Esophagus squamous epithelium (tissue), 5 donors: ENCODE measurements around the gene S100A10. TPM values are rescaled to one million over a fixed set of nuclear protein-coding genes. Genes with fewer than 3 reads are reported as not detected.

Experiments used
- DNase-seq: peaks from one replicate; lab custom pipeline; 2025; lab: John Stamatoyannopoulos, UW
- H3K27ac ChIP-seq, 4 donors: fragments of 200-600 bp; sonication (generic); one replicate each; pipeline ENCODE4 v1.5.1; 2016 to 2019; ENCODE audit warnings: mild to moderate bottlenecking in 1 of 4
- H3K27me3 ChIP-seq, 4 donors: fragments of 200-600 bp; sonication (generic); 1 replicate in 3 of 4; 2 replicates in 1 of 4; pipeline versions ENCODE4 v1.5.1 to v1.6.0; 2017 to 2021; ENCODE audit warnings: antibody characterized with exemption in 1 of 4
- H3K36me3 ChIP-seq, 3 donors: fragments of 200-600 bp; sonication (generic); one replicate each; pipeline ENCODE4 v1.5.1; 2016 to 2019
- H3K4me1 ChIP-seq, 3 donors: fragments of 200-600 bp; sonication (generic); one replicate each; pipeline ENCODE4 v1.5.1; 2017 to 2019
- H3K4me3 ChIP-seq, 4 donors: fragments of 200-600 bp; sonication (generic); 1 replicate in 3 of 4; 2 replicates in 1 of 4; pipeline ENCODE4 v1.5.1; 2016 to 2019; ENCODE audit warnings: mild to moderate bottlenecking in 2 of 4, moderate library complexity in 1 of 4
- H3K9me3 ChIP-seq, 3 donors: fragments of 200-600 bp; sonication (generic); one replicate each; pipeline ENCODE4 v1.5.1; 2016 to 2019
- POLR2A ChIP-seq, 4 donors: fragments of 450-650 bp; IDR thresholded peaks; one replicate each; pipeline ENCODE4 v1.6.1; 2017; ENCODE audit warnings: antibody characterized with exemption in 4 of 4, mild to moderate bottlenecking in 4 of 4, moderate library complexity in 3 of 4
- WGBS, 2 donors: methylation state at CpG; one replicate each; pipeline ENCODE4 v1.1.5; 2018; 5-methylcytosine and 5-hydroxymethylcytosine counted together
- intact Hi-C: fragments of 100-400 bp; cut with DNase I; formaldehyde crosslinking; loops from one replicate; pipeline ENCODE4 v1.15.0; 2022
- total RNA-seq, 4 donors: library from RNA; depleted of rRNA; stranded (reverse); fragments of >200 nt; gene quantifications; one replicate each; pipeline ENCODE4 v1.1.0, GENCODE V29; 2016
- TF ChIP-seq, protein P1 (sequence below), 6 experiments: fragments of 450-650 bp in 4 of 6; fragments of 200-600 bp in 2 of 6; sonication (generic) in 2 of 6; IDR thresholded peaks; one replicate each; pipeline ENCODE4 v1.5.1; 2016 to 2019; ENCODE audit warnings: antibody characterized with exemption in 6 of 6, mild to moderate bottlenecking in 4 of 6, moderate library complexity in 4 of 6
- donor health status: DM: yes; HTN: yes; CAD: no.

S100A10 gene
- total RNA-seq, 4 donors from 2014 or later, result 301 to 611 (median 447) TPM

DNA sequence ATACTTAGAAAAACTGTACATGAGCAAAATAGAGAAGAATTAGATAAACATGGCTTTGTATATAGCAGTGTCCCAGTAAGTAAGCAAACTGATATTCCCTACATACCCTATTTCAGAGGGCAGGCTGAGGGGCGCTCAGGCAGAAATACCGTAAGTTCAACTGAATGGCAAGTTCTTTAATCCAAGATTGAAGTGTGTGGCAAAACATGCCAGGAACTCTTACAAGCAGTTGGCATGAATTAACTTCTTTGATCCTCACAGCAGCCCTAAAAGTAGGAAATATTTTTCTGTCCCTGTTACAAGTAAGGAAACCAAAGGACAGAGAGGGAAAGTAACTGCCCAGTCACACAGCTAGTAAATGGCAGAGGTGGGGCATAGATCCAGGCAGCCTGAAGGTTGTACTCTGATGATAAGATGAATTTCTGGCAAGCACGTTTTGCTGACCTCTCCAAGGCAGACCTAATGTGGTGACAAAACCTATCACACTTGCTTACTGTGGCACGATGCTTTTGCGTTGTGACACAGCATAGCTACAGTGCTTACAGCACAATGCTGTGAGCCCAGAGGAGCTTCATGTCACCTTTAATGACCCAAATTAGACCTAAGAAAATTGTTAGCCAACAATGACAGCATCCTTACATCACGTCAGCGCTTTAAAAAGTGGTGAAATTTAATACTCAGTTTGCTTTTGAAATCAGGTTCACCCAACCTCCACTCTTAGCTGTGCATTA, 49.4 kb downstream of the S100A10 start:
- Histone ChIP-seq H3K4me1 (peaks cover 8 to 55% (median 46%) of the 10 kb centered on the region in 3 donors), H3K4me3 (no peak overlapping the region), H3K27me3 (no peaks in the 10 kb centered on the region), H3K9me3 (no peaks in the 10 kb centered on the region), H3K36me3 (no peaks in the 10 kb centered on the region), H3K27ac (peak overlapping the region in 3 of 4 donors; percentile 78 to 90 (median 82))
- WGBS, 2 donors, result 31 to 38% methylated on average over 6 to 7 of the region's 7 CpGs
- intact Hi-C loops, result no loop called here
- TF ChIP-seq POLR2A (IDR thresholded peaks at IDR 0.05), result no peak
- TF ChIP-seq, protein P1, sequence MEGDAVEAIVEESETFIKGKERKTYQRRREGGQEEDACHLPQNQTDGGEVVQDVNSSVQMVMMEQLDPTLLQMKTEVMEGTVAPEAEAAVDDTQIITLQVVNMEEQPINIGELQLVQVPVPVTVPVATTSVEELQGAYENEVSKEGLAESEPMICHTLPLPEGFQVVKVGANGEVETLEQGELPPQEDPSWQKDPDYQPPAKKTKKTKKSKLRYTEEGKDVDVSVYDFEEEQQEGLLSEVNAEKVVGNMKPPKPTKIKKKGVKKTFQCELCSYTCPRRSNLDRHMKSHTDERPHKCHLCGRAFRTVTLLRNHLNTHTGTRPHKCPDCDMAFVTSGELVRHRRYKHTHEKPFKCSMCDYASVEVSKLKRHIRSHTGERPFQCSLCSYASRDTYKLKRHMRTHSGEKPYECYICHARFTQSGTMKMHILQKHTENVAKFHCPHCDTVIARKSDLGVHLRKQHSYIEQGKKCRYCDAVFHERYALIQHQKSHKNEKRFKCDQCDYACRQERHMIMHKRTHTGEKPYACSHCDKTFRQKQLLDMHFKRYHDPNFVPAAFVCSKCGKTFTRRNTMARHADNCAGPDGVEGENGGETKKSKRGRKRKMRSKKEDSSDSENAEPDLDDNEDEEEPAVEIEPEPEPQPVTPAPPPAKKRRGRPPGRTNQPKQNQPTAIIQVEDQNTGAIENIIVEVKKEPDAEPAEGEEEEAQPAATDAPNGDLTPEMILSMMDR (IDR thresholded peaks at IDR 0.05), result no peak
- DNase-seq, result no peak

DNA sequence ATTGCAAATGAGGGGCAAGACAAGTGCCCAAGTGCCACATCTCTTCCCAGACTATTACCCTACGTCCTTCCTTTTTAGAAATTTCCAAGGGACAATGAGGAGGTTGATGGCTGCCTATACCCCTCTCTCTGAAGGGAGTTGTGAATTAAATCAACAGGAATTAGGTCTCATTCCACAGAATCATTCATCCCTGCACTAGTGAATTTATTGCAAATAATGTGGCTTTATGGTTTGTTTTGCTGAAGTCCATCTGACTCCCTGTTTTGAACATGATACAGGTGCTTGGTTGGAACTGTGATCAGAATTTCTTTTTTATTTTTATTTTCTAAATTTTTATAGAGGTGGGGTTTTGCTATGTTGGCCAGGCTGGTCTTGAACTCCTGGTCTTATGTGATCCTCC, 50.1 kb downstream of the S100A10 start:
- peaks cover 8 to 55% (median 46%) of the 10 kb centered on the region in 3 donors for H3K4me1 ChIP-seq
- DNase-seq, result no peak
- no peaks in the 10 kb centered on the region for H3K36me3 ChIP-seq
- H3K27me3 ChIP-seq, result no peaks in the 10 kb centered on the region
- no peak overlapping the region for H3K4me3 ChIP-seq
- intact Hi-C loops, result no loop called here
- 89% methylated on average over 1 of the region's 1 CpG for WGBS, 2 donors
- H3K9me3 ChIP-seq, result no peaks in the 10 kb centered on the region
- TF ChIP-seq, protein P1 (IDR thresholded peaks at IDR 0.05), result no peak
- no peak for TF ChIP-seq POLR2A (IDR thresholded peaks at IDR 0.05)
- peak overlapping the region in 1 of 4 donors; percentile 78 for H3K27ac ChIP-seq

DNA sequence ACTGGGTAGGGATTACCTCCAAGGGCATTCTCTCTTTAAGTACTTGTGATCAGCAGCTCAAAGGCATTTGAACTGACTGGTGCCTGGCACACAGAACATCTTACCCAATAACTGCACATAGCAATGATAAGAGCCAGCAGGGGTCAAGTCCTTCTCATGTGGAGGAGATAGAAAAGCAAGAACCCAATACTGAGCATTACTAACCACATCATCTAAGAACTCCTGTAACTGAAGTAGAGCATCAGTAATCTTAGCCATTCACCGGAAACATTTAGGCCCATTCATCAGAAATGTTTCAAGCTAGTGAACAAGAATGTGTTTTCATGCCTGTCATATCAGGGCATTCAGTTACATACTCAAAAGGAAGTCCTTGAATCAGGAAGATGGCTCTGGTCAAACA, 50.8 kb downstream of the S100A10 start:
- H3K27ac ChIP-seq, result no peak overlapping the region
- DNase-seq, result no peak
- TF ChIP-seq, protein P1 (IDR thresholded peaks at IDR 0.05), result no peak
- no peak for TF ChIP-seq POLR2A (IDR thresholded peaks at IDR 0.05)
- peaks cover 8 to 55% (median 46%) of the 10 kb centered on the region in 3 donors for H3K4me1 ChIP-seq
- WGBS, 2 donors, result 85 to 88% methylated on average over 1 of the region's 1 CpG
- no peaks in the 10 kb centered on the region for H3K36me3 ChIP-seq
- H3K4me3 ChIP-seq, result no peak overlapping the region
- intact Hi-C loops, result no loop called here
- no peaks in the 10 kb centered on the region for H3K27me3 ChIP-seq
- no peaks in the 10 kb centered on the region for H3K9me3 ChIP-seq

GRCh38 chr1:151940541-151940940, 53.1 kb downstream of the S100A10 start:
- peak overlapping the region in 3 of 4 donors; percentile 47 to 59 (median 49) for H3K27ac ChIP-seq
- 52 to 76% methylated on average over 1 of the region's 1 CpG for WGBS, 2 donors
- intact Hi-C loops, result no loop called here
- no peak overlapping the region for H3K4me3 ChIP-seq
- H3K4me1 ChIP-seq, result peaks cover 0 to 32% (median 31%) of the 10 kb centered on the region in 3 donors
- DNase-seq, result no peak
- no peak for TF ChIP-seq POLR2A (IDR thresholded peaks at IDR 0.05)
- TF ChIP-seq, protein P1 (IDR thresholded peaks at IDR 0.05), result no peak
- no peaks in the 10 kb centered on the region for H3K36me3 ChIP-seq
- no peaks in the 10 kb centered on the region for H3K9me3 ChIP-seq
- no peaks in the 10 kb centered on the region for H3K27me3 ChIP-seq

DNA sequence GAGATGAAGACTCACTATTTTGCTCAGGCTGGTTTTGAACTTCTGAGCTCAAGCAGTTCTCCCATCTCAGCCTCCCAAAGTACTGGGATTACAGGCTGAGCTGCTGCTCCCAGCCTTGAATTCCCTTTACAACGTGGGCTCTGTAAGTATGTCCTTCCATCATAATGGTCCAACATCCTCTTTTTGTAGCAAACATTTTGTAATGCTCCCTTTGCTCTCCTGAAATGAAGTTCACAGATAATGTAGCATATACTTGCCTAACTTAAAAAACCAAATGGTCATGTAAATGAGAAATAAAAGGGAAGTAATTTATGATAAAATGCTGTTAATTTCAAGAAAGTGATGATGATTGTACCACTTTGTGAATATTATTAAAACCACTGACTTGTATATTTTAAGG, 53.9 kb downstream of the S100A10 start:
- Histone ChIP-seq H3K36me3 (no peaks in the 10 kb centered on the region), H3K4me3 (no peak overlapping the region), H3K27ac (no peak overlapping the region), H3K27me3 (no peaks in the 10 kb centered on the region), H3K9me3 (no peaks in the 10 kb centered on the region), H3K4me1 (peaks cover 0 to 24% (median 23%) of the 10 kb centered on the region in 3 donors)
- no peak for DNase-seq
- TF ChIP-seq POLR2A (IDR thresholded peaks at IDR 0.05), result no peak
- TF ChIP-seq, protein P1 (IDR thresholded peaks at IDR 0.05), result no peak
- intact Hi-C loops, result loop anchor here (5.0 kb wide), 1 partner anchor 58 kb away; no protein-coding TSS in a partner anchor
- WGBS, 2 donors, result 65 to 67% methylated on average over 1 of the region's 1 CpG
